ENCODE results near the gene SLC1A2.

GRCh38 chr11:35394941-35395340 lies 24.4 kb downstream of the SLC1A2 start:
- TF ChIP-seq POLR2A (IDR thresholded peaks at IDR 0.05) (no peak), CTCF (IDR thresholded peaks at IDR 0.05) (no peak)

Measured in uterus (tissue), 2 donors.